CD14-positive monocyte (primary cell): ENCODE data around the gene CD2AP. TPM values are rescaled to one million over a fixed set of nuclear protein-coding genes. Genes with fewer than 3 reads are reported as not detected.

Experiments
- DNase-seq, 3 donors: peaks; one replicate each; pipeline ENCODE4 v3.0.0-alpha.2; 2011 to 2022
- H2AFZ ChIP-seq: 2 replicates; pipeline ENCODE4 v1.6.0; 2012; ENCODE audit warnings: mild to moderate bottlenecking, low read depth, low read length, inconsistent platforms; ENCODE audit not compliant: insufficient read depth, poor library complexity, severe bottlenecking
- H3K27ac ChIP-seq, 2 donors: 1 replicate in 1 of 2; 2 replicates in 1 of 2; pipeline ENCODE4 v1.5.1; 2012 to 2013; ENCODE audit warnings: low read length in 2 of 2, control low read depth in 1 of 2, inconsistent platforms in 1 of 2, low read depth in 1 of 2, mild to moderate bottlenecking in 1 of 2
- H3K27me3 ChIP-seq, 2 donors: one replicate each; pipeline versions ENCODE4 v1.6.0 to v1.6.1; 2011 to 2013; ENCODE audit warnings: low read length in 2 of 2; ENCODE audit not compliant: control insufficient read depth in 2 of 2, insufficient read depth in 2 of 2
- H3K36me3 ChIP-seq, 2 donors: replicated peaks in 1 of 2; 1 replicate in 1 of 2; 2 replicates in 1 of 2; pipeline versions ENCODE4 v1.5.1 to v1.6.1; 2012 to 2013; ENCODE audit warnings: low read length in 2 of 2, control low read depth in 1 of 2, inconsistent platforms in 1 of 2, mild to moderate bottlenecking in 1 of 2; ENCODE audit not compliant: insufficient read depth in 2 of 2, control insufficient read depth in 1 of 2
- H3K4me1 ChIP-seq, 2 donors: 1 replicate in 1 of 2; 2 replicates in 1 of 2; pipeline versions ENCODE4 v1.5.1 to v1.6.1; 2012 to 2013; ENCODE audit warnings: low read length in 2 of 2, control low read depth in 1 of 2, inconsistent platforms in 1 of 2, mild to moderate bottlenecking in 1 of 2, moderate library complexity in 1 of 2; ENCODE audit not compliant: insufficient read depth in 2 of 2, control insufficient read depth in 1 of 2
- H3K4me2 ChIP-seq: replicated peaks from 2 replicates; pipeline ENCODE3; 2012; ENCODE audit warnings: low read length, moderate library complexity, mild to moderate bottlenecking; ENCODE audit not compliant: poor library complexity, severe bottlenecking; ENCODE audit errors: extremely low read depth
- H3K4me3 ChIP-seq, 3 experiments: fragments of 200-600 bp in 1 of 3; sonication (generic) in 1 of 3; replicated peaks in 1 of 3; 1 replicate in 2 of 3; 2 replicates in 1 of 3; pipeline ENCODE4 v1.5.1; 2011 to 2013; ENCODE audit warnings: low read length in 3 of 3, mild to moderate bottlenecking in 3 of 3, control low read depth in 2 of 3, low read depth in 2 of 3, inconsistent platforms in 1 of 3, moderate library complexity in 1 of 3
- H3K79me2 ChIP-seq: 2 replicates; pipeline ENCODE4 v1.6.0; 2012; ENCODE audit warnings: mild to moderate bottlenecking, control low read depth, inconsistent platforms, low read length, moderate library complexity; ENCODE audit not compliant: insufficient read depth
- H3K9ac ChIP-seq: 2 replicates; pipeline ENCODE4 v1.6.0; 2017; ENCODE audit warnings: low read length, mild to moderate bottlenecking; ENCODE audit not compliant: insufficient read depth, poor library complexity, severe bottlenecking
- H3K9me3 ChIP-seq, 2 donors: replicated peaks in 1 of 2; 1 replicate in 1 of 2; 2 replicates in 1 of 2; pipeline versions ENCODE4 v1.5.1 to v1.6.1; 2012 to 2013; ENCODE audit warnings: low read length in 2 of 2, control low read depth in 1 of 2; ENCODE audit not compliant: control insufficient read depth in 1 of 2, insufficient read depth in 1 of 2
- H4K20me1 ChIP-seq: 2 replicates; pipeline ENCODE4 v1.6.0; 2012; ENCODE audit warnings: mild to moderate bottlenecking, low read length, control low read depth, moderate library complexity; ENCODE audit not compliant: insufficient read depth
- H3K27ac Mint-ChIP-seq, 7 donors: one replicate each; pipeline ENCODE4 v1.8.0; 2020; ENCODE audit warnings: mild to moderate bottlenecking in 7 of 7, mixed read lengths in 7 of 7, moderate library complexity in 6 of 7, inconsistent platforms in 2 of 7
- H3K27me3 Mint-ChIP-seq, 3 donors: one replicate each; pipeline ENCODE4 v1.8.0; 2021 to 2022; ENCODE audit warnings: low read depth in 3 of 3, mild to moderate bottlenecking in 3 of 3, mixed read lengths in 3 of 3, moderate library complexity in 3 of 3, inconsistent platforms in 1 of 3
- H3K36me3 Mint-ChIP-seq, 2 donors: one replicate each; pipeline ENCODE4 v1.8.0; 2020; ENCODE audit warnings: mixed read lengths in 2 of 2, inconsistent platforms in 1 of 2, mild to moderate bottlenecking in 1 of 2
- H3K4me1 Mint-ChIP-seq: one replicate; pipeline ENCODE4 v1.8.0; 2020; ENCODE audit warnings: mild to moderate bottlenecking, mixed read lengths
- H3K4me3 Mint-ChIP-seq, 2 donors: one replicate each; pipeline ENCODE4 v1.8.0; 2020; ENCODE audit warnings: mild to moderate bottlenecking in 2 of 2, mixed read lengths in 2 of 2, moderate library complexity in 1 of 2
- H3K9me3 Mint-ChIP-seq, 7 donors: one replicate each; pipeline ENCODE4 v1.8.0; 2020 to 2022; ENCODE audit warnings: mixed read lengths in 7 of 7, mild to moderate bottlenecking in 6 of 7, moderate library complexity in 6 of 7, inconsistent platforms in 2 of 7
- WGBS: methylation state at CpG from one replicate; pipeline ENCODE4 v1.1.5; 2013; ENCODE audit warnings: missing lambda C conversion rate; ENCODE audit not compliant: insufficient coverage; 5-methylcytosine and 5-hydroxymethylcytosine counted together
- intact Hi-C, 2 donors: fragments of 100-400 bp; cut with micrococcal nuclease; formaldehyde crosslinking; loops; one replicate each; pipeline versions ENCODE4 v1.15.0 to v1.15.1; 2023
- polyA plus RNA-seq, 3 donors: library from polyadenylated mRNA; depleted of rRNA in 1 of 3; unstranded in 2 of 3; stranded (reverse) in 1 of 3; fragments of 300-500 nt in 2 of 3; fragments of >200 nt in 1 of 3; fragmentation: Illumina TruSeq in 2 of 3; gene quantifications; 1 replicate in 2 of 3; 2 replicates in 1 of 3; pipeline ENCODE4 v1.2.3, GENCODE V29; 2012 to 2021
- TF ChIP-seq, protein P1 (sequence below): fragments of 200-600 bp; IDR thresholded peaks from one replicate; pipeline ENCODE4 v1.8.0; 2022; ENCODE audit warnings: antibody characterized with exemption, mild to moderate bottlenecking

The CD2AP gene
- polyA plus RNA-seq, 3 donors, result 1.5 to 2.4 (median 2.0) TPM

- Histone ChIP-seq H3K4me1 (no peaks in the 10 kb centered on the region), H3K27me3 (no peaks in the 10 kb centered on the region), H4K20me1 (no peaks in the 10 kb centered on the region), H2AFZ (no peak overlapping the region), H3K27ac (no peak overlapping the region), H3K9me3 (no peaks in the 10 kb centered on the region), H3K79me2 (no peaks in the 10 kb centered on the region), H3K9ac (no peak overlapping the region), H3K4me2 (no peak overlapping the region), H3K36me3 (peaks cover 0 to 14% of the 10 kb centered on the region in 2 donors), H3K4me3 (no peak overlapping the region)
- H3K4me1 Mint-ChIP-seq, result no peaks in the 10 kb centered on the region
- intact Hi-C loops, result no loop called here
- TF ChIP-seq, protein P1, sequence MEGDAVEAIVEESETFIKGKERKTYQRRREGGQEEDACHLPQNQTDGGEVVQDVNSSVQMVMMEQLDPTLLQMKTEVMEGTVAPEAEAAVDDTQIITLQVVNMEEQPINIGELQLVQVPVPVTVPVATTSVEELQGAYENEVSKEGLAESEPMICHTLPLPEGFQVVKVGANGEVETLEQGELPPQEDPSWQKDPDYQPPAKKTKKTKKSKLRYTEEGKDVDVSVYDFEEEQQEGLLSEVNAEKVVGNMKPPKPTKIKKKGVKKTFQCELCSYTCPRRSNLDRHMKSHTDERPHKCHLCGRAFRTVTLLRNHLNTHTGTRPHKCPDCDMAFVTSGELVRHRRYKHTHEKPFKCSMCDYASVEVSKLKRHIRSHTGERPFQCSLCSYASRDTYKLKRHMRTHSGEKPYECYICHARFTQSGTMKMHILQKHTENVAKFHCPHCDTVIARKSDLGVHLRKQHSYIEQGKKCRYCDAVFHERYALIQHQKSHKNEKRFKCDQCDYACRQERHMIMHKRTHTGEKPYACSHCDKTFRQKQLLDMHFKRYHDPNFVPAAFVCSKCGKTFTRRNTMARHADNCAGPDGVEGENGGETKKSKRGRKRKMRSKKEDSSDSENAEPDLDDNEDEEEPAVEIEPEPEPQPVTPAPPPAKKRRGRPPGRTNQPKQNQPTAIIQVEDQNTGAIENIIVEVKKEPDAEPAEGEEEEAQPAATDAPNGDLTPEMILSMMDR, result no peak
- no peak overlapping the region for H3K4me3 Mint-ChIP-seq
- no CpG with 5 or more reads among the region's 2 CpGs for WGBS
- no peak for DNase-seq
- no peaks in the 10 kb centered on the region for H3K27me3 Mint-ChIP-seq
- H3K36me3 Mint-ChIP-seq, result peaks cover 10 to 16% of the 10 kb centered on the region in 2 donors
- no peaks in the 10 kb centered on the region for H3K9me3 Mint-ChIP-seq
- no peak overlapping the region for H3K27ac Mint-ChIP-seq
These were observed 58.0 kb downstream of the CD2AP start for GRCh38 chr6:47535316-47536225.

DNA sequence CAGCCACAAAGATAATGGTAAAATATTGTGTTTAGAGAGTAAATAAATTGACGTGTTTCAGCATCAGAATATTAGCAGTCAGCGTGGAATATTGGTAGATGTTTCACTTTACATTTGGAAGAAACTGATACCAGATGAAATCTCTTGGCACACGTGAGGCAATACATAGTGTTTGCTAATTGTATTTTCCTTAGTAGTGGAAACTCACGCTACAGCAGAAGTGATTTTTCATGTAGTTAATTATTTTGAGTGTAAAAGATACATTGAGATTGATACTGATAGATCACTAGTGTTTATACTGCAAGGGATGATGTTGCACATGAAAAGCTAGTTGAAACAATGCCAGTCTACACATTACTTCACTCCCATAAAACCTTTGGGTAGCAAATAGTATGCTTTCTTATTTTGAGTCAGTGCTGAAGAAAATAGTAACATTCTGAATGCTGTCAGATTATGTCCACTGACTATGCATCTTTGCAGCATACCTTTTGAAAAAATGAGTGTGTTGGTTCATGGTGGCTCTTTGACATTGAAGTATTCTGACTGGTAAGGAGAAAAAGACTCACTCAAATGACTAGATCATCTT is 59.3 kb downstream of the CD2AP start:
- no peaks in the 10 kb centered on the region for H3K27me3 Mint-ChIP-seq
- H3K9me3 ChIP-seq, result no peaks in the 10 kb centered on the region
- H3K36me3 Mint-ChIP-seq, result peaks cover 10 to 18% of the 10 kb centered on the region in 2 donors
- DNase-seq, result no peak
- no peaks in the 10 kb centered on the region for H3K4me1 Mint-ChIP-seq
- no peaks in the 10 kb centered on the region for H3K4me1 ChIP-seq
- no peaks in the 10 kb centered on the region for H3K79me2 ChIP-seq
- H2AFZ ChIP-seq, result no peak overlapping the region
- no peak overlapping the region for H3K4me3 Mint-ChIP-seq
- TF ChIP-seq, protein P1, result no peak
- 100% methylated on average over 4 of the region's 4 CpGs for WGBS
- H3K9ac ChIP-seq, result no peak overlapping the region
- peaks cover 0 to 14% of the 10 kb centered on the region in 2 donors for H3K36me3 ChIP-seq
- no peak overlapping the region for H3K27ac ChIP-seq
- no peak overlapping the region for H3K4me3 ChIP-seq
- H3K9me3 Mint-ChIP-seq, result no peaks in the 10 kb centered on the region
- no peak overlapping the region for H3K27ac Mint-ChIP-seq
- no peaks in the 10 kb centered on the region for H4K20me1 ChIP-seq
- no peak overlapping the region for H3K4me2 ChIP-seq
- intact Hi-C loops, result no loop called here
- H3K27me3 ChIP-seq, result no peaks in the 10 kb centered on the region
